HG02798 (cell line): ENCODE data around the gene CAMK1D.

ENCODE experiments used
- ATAC-seq: cut with Tn5 transposase; IDR thresholded peaks from one replicate; pipeline ENCODE4 v1.9.1; 2021; ENCODE audit warnings: mild to moderate bottlenecking; ENCODE audit not compliant: unreplicated experiment, poor library complexity

CAMK1D gene

DNA sequence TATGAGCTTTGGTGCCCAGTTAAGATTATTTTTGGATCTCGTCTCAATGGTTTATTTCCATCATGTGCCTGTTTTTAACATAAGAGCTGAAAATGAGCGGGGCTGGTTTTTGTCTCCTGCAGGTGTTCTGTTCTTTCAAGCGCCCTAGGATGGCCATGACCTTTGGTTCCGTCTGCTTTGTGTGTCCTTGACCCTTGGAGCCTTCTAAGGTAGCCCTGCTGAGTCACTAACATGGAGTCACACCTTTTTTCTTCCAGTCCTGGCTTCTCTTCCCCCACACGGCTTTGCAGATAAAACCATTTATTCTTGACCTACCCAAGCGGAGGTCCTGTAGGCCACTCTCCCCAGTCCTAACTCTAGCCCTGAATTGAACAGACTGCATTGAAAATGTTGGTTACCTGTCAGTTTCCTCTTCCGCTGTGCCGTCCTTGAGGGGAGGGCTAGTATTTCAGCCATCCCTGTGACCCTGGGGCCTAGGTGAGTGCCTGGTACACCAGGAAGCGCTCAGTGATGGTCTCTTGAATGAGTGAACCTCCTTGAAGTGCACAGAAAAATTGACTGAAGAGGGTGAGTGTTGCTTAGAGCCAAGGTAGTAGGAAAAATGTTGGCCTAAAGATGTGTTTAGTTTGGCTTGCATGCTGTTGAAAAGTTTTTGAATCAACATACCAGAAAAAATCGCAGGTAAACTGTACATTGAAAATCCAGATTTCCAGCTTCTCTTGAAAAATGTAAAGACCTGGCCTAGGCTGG is 48.0 kb downstream of the CAMK1D start:
- no peak for ATAC-seq

DNA sequence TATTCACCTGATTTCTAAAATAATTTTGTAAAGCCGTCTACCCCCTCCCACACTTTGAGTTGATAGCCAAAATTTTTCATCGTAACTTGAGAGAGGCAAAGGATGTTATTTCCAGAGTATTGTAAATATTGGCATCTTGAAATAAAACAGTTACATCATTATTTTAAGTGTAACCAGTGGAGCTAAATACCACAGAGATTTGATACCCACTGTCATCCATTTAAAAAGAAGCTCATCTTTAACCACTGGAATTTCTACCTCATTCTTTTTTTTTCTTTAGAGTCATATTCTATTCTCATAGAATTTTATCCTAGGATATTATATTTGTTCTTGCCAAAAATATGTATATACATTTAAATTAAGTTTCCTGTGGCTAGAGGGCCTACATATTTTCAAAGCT is 48.6 kb downstream of the CAMK1D start:
- no peak for ATAC-seq

DNA sequence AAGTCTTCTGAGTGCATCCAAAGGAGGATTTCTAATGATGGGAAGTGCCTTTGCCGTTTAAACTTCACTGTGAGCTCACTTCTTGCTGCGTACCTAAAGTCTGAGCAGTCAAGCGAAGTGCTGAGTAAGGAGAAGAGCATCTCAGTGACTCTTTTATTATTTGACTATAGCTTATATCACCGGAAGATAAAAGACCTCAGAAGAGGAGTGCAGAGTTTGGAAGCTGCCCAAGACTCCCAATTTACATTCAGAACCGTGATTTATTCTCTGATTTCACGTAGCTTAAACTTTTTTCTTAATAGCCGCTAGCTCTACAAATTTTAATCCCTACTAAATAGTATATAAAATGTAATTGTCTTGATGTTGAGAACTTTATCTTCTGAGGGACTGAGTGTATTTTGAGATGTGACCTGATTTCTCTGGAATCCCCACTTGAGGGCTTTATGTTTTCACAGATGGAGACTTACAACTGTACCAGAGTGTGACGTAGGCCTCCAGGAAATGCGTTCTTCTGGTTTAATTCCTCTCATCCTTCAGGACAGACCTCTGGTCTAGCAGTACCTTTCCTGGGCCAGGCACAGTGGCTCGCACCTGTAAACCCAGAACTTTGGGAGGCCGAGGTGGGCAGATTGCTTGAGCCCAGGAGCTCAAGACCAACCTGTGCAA is 51.1 kb downstream of the CAMK1D start:
- ATAC-seq: no peak

DNA sequence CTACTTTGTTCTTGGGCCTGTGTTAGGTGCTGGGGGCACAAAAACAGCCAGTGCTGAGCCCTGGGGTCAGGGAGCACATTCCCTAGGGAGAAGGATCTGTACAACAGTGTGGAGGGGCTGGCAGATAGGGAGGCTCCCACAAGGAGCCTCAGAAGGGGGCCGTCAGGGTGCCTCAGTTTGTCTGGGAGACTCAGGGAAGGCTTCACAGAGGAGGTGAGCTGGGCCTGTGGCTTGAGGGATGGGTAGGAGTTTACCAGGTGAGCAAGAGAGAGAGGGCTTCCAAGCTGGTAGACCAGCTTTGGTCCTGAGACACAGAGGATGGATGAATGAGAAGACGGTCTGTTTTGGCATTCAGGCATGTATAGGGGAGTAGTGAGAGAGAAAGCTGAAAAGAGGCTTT is 52.1 kb downstream of the CAMK1D start:
- no peak for ATAC-seq

DNA sequence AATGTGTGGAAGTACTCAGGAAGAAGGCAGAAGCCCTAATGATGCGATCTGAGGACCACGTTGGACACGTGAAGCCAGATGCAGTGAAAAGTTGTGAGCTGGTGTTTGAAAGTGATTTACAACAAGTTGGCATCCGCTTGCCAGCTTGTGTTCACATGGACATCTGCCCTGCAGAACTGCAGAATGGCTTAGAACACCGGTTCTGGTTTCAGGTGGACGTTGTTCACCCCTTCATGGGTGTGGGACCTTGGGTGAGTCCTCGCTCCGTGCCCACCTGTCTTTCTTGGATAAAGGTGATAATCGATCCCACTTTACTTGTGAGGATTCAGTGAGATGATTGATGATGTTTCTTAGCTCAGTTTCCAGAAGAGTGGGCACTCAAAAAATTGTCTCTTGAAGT is 53.8 kb downstream of the CAMK1D start:
- ATAC-seq: no peak

DNA sequence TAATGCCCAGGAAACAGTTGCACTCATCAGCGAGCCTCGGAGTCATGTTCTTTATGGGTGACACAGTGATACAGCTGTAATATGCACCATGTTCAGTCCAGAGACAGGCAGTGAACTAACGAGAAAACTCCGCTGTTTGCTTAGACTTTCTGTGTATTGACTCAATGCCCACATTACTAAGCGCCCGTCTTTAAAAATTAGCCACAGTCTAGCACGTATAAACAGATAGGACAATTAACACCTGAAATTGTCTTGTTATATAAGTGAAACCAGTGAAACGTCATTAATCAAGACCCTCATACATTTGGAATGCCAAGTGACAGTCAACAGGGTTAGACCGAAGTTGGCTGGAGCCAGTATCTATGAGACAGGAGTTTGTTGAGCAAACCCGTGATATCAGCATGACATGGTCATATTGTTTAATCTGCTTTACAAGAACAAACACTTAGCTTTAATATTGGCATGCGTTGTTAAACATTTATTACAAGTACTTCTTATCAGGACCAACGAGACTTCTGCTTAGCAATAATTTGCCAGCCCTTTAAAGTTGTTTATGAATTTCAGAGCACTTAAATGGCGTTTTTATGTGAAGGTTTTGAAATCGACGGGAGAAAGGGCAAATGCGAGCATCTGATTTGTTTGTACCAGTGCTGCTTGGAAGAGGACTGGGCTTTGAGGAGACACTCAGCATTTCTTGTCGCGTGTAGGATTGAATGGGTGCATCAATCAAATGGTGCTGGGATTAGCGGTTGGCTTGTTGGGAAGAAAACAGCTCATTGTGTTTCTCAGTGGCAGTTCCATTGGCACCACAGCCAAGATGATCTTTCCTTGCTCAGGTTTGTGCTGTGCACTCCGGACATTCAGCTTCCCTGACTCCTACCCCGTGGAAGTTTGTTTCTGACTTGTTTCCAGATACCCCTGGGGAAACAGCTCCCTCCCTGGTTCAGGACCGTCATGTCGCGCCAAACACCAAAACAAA is 56.3 kb downstream of the CAMK1D start:
- no peak for ATAC-seq

DNA sequence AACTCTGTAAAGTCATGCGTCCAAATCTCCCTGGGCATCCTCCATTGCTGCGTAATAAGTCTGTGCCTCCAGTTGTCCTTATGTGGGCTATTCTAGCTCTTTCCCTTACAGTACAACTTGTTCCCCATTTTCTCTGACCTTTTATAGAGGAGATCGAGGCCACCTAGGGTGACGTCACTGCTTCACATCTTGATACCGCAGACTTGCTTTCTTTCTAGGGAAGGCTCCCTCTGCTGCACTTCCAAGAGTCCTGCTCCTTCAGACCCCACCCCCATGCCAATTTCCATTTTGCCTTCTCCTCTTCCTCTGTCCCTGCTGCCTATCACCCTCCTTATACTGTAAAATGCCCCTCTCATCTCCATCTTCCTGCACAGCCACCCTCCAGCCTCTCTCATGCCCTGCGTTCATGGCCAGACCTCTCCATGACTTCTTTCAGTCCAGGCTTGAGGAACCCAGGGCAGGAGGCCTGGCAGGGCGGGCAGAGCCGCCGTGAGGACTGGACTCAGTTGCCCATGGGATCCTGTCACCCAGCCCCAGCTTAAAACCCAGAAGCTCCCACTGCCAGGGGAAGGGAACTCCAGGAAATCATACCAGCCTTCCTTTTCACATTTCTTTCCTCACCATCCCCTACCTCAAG is 57.5 kb downstream of the CAMK1D start:
- ATAC-seq: no peak

DNA sequence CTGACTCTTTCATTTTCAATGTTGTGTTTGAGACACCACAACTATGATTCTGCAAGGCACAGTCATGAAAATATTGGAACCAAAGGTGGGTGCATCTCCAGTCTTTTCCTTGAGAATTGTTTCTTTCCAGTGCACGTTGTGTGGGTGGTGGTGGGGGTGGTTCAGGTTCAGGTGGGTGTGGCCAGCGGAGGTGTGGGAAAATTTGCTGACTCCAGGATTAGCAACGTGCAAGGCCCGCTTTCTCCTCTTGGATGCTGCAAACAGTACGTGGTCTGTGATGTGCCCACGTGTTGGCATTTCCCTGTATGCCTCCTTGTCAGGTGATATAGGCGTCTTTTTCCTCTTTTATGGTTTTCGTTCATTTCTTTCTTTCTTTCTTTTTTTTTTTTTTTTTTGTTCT is 59.1 kb downstream of the CAMK1D start:
- ATAC-seq: no peak

DNA sequence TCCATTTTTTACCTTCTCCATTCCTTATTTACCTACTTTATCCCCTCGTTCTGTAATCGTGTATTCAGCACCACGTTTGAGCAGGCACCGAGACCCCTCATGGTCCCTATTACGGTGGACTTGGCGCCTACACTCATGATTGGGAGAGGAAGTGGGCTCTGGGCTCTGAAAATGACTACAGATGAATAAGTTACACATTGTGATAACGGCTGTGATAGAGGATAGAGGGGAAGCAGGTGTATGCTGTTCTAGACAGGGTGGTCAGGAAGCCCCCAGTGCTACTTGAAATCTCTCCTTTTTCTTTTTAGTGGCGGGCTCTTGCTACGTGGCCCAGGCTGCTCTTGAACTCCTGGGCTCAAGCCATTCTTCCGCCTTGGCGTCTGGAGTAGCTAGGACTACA is 59.8 kb downstream of the CAMK1D start:
- ATAC-seq: no peak

DNA sequence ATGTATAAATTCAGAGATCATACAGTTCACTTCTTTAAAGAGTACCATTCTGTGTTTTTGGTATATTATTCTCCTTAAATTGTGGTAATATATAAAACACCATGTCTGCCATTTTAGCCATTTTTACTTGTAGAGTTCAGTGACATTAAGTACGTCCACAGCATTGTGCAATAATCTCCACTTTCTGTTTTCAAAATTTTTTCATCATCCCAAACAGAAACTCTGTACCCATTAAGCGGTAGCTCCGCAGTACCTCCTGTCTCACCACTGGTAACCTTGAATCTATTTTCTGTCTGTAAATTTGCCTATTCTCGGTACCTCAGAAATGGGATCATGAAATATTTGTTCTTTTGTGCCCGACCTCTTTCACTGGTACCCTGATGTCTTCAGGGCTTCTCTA is 60.3 kb downstream of the CAMK1D start:
- ATAC-seq: no peak

DNA sequence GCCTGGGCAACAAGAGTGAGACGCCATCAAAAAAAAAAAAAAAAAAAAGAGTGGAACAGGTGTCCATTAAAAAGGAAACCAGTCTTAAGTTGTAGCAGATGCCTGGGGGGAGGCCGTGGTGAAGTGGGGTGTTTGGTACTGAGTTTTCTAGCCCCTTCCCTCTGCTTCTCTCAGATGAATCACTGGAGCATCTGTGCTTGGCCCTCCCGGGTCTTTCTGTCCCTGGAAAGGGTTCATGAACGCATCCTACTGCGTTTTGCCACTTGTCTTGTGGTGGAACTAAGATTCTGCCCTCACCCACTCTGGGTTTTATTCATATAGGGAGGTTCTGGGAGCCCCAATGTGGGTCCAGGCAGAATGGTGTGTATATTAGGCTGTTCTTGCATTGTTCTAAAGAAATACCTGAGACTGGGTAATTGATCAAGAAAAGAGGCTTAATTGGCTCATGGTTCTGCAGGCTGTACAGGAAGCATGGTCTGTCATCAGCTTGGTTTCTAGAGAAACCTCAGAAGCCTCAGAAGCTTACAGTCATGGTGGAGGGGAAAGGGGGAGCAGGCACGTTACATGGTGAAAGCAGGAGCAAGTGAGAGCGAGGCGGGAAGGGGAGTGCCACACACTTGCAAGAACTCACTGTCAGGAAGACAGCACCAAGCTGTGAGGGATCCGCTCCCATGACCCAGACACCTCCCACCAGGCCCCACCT is 63.5 kb downstream of the CAMK1D start:
- no peak for ATAC-seq

DNA sequence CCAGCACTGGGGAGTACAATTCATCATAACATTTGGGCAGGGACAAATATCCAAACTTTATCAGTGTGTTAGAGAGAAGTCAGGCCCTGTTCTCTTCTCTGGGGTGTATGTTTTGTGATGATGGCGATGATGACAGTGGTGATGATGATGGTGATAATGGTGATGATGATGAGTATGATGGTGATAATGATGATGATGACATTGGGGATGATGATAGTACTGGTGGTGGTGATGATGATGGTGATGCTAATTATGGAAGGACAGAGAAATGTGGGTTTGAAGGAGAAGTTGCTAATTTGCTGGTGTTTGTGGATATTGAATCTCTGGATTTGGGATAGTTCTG is 64.0 kb downstream of the CAMK1D start:
- ATAC-seq: no peak

DNA sequence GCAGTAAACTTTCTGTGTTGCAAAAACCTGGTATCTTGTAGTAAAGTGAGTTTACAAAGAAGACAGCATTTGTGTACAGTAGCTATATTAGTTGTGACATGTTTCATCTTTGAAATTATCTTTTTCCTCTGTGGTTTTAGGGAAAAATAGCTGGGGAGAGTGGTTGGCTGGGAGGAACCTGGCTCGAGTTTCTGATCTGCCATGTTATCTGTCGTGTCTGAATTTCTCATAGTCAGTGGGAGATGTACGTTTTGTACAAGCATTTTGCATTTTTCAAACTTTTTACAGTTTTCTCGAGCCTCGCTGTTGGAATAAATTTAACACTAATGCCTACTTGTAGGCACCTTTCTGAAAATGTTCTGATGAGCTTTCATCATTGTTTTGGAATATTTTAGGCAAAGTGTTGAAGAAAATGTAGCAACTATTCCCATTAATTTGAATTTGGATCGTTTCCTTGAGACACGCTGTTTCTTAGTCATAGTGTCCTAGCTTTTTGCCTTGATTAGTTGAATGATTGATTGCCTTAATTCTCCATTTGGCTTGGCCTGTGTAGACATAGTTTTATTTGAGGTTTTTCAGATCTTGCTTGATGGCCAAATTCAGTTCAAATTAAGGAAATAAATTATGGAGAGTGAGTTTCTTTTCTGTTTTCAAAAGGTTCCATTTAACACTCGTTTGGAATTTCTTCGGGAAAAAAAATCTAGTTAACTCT is 65.1 kb downstream of the CAMK1D start:
- no peak for ATAC-seq

DNA sequence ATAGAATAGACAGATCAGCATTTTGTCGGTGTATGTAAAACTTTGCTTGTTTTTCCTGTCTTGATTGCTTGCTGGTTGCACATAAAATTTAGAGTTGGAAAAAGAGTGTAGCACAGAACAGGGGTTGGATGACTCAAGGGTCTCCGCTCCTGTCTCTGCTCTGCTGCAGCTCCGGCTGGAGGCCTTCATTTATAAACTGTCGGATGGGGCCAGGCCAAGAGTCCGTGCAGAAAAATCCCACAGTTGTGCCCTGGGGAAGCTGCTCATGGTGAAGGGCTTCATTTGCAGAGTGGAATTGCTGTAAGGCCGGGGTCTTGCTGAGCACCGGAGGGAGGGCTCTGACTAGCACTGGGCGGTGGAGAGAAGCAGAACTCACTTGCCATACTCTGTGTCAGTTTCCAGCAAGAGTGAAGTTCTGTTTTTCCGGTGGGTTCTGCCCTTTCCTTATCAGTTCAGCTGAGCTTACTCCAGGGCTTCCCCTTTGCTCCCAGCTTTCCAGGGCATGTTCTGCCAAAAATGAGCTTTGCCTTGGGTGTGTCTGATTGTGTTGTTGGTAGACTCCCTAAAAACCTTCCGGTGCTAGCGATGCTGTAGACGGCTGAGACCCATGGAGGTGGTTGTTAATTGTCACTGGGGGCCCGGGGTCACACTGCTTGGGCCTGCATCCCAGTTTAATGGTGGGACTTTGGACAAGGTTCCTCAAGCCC is 67.2 kb downstream of the CAMK1D start:
- no peak for ATAC-seq

DNA sequence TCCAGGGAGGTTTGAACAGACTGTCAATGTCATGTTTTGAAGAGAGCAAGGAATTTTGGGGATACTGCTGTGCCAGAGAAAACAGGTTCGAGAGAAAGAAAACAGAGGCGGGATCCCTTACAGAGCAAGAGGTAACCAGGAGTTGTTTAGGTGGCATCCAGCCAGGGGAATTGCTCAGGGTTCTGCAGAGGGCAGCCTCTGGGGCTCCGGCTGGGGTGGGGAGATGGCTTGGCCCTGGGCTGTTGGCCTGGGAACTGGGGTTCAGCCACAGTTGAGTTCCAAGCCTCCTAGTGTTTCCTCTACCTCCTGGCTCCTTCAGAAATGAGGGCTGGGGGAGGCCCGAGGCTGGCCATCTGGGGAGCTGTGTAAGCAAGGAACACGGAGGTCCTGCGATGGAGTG is 68.0 kb downstream of the CAMK1D start:
- ATAC-seq: no peak

DNA sequence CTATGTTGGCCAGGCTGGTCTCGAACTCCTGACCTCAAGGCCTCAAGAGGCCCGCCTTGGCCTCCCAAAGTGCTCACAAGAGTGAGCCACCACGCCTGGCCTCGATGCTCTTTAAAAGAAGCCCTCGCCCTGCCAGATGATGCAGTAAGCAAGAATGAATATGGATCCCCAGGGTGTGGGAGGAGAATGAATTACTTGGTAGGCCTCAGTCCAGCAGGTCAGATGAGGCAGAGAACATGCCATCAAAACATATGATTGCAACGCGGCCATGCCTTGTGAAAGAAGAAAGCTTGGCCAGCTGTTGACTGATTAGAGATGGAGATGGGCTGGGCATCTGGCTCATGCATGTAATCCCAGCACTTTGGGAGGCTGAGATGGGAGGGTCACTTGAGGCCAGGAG is 68.7 kb downstream of the CAMK1D start:
- no peak for ATAC-seq

DNA sequence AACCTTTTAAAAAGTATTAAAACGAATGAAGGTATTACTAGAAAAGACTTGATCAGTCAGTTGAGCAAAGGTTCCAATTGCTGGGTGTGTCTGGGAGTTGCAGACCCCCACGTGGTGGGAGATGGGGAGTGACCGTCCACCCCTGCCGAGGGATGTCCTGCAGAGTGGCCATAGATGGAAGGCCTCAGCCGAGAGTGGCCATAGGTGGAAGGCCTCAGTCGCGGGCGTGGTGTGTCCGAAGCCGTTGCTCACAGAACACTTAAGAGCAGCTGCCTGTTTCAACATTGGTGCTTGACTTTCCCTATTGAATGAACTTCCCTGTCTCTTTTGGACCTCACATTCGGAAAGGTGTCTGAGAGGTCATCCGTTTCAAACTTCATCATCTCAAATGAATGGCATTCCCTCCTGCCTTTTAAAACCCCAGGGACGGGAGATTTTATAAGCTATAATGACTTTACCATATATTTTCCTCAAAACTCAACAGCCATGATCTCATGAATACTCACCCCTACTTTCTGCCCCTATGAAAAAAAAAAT is 69.4 kb downstream of the CAMK1D start:
- ATAC-seq: no peak

DNA sequence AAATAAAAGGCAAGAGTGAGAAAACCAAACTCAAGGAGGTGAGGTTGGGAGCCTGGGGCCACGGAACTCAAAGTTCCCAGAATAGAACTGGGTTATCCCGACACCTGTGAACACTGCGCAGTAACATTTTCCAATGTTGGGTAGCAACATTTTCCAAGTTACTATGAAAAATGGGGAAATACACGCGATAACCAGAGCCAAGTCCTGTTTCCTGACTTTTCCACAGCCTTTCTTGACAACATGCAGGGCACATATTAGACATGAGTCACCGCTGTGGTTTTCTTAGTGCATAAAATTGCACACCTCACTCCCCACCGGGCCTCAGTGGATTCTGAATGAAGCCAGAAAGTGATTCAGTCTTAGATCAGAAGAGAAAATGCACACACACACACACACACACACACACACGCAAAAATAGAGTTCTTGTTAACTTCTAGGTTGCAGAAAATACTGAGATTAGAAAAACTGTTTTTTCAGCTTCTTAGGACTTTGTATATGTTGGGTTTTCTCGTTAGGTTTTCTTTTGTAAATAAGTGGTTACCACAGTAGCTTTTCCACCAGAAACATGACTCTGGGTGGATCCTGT is 70.0 kb downstream of the CAMK1D start:
- ATAC-seq: no peak
